Fibroblast of upper back skin (primary cell): ENCODE measurements around the gene FOXD1.
A peak's percentile ranks its signal among the peaks of the same experiment; 100 is the strongest.
"Not testable (repeated sequence)": the region's sequence is repeated elsewhere in the genome, so short reads cannot be mapped to it uniquely, and the experiment has no call there.

Experiments used
- DNase-seq: peaks from one replicate; pipeline ENCODE4 v3.0.0-alpha.2; 2013

Gene FOXD1

GRCh38 chr5:73448463-73449136 is at the start of gene FOXD1:
Gene FOXD1 (minus strand): TSS chr5:73448777. CDS start chr5:73448362, 415 bp downstream.
- DNase-seq: peak; percentile 99

- DNase-seq: no peak
Measured at GRCh38 chr5:73497497-73498056, 49.0 kb upstream of the FOXD1 start.

- DNase-seq: peak; percentile 79
Measured at GRCh38 chr5:73496984-73497457, 48.4 kb upstream of the FOXD1 start.

- DNase-seq: no peak
Measured at GRCh38 chr5:73495772-73496335, 47.3 kb upstream of the FOXD1 start.

GRCh38 chr5:73494721-73495120 is 46.1 kb upstream of the FOXD1 start:
- no peak for DNase-seq

GRCh38 chr5:73493421-73493820 is 44.8 kb upstream of the FOXD1 start:
- DNase-seq: no peak

- no peak for DNase-seq
Measured at GRCh38 chr5:73491155-73491554, 42.6 kb upstream of the FOXD1 start.

- DNase-seq: no peak
Measured at GRCh38 chr5:73490088-73490487, 41.5 kb upstream of the FOXD1 start.

GRCh38 chr5:73488806-73489205 is 40.2 kb upstream of the FOXD1 start:
- DNase-seq: no peak

GRCh38 chr5:73487815-73488214 is 39.2 kb upstream of the FOXD1 start:
- DNase-seq: no peak

- DNase-seq: not testable (repeated sequence)
Measured at GRCh38 chr5:73487257-73487656, 38.7 kb upstream of the FOXD1 start.

GRCh38 chr5:73486119-73486899 is 37.7 kb upstream of the FOXD1 start:
- no peak for DNase-seq

GRCh38 chr5:73485715-73486114 is 37.1 kb upstream of the FOXD1 start:
- no peak for DNase-seq

GRCh38 chr5:73484511-73484910 is 35.9 kb upstream of the FOXD1 start:
- no peak for DNase-seq

GRCh38 chr5:73483676-73484075 is 35.1 kb upstream of the FOXD1 start:
- DNase-seq: no peak

GRCh38 chr5:73482383-73483136 is 34.0 kb upstream of the FOXD1 start:
- peak; percentile 68 for DNase-seq

- no peak for DNase-seq
Measured at GRCh38 chr5:73480500-73480899, 31.9 kb upstream of the FOXD1 start.

- DNase-seq: no peak
Measured at GRCh38 chr5:73472116-73472515, 23.5 kb upstream of the FOXD1 start.

- no peak for DNase-seq
Measured at GRCh38 chr5:73471654-73472053, 23.1 kb upstream of the FOXD1 start.

- DNase-seq: no peak
Measured at GRCh38 chr5:73469878-73470277, 21.3 kb upstream of the FOXD1 start.

GRCh38 chr5:73468638-73469037 is 20.1 kb upstream of the FOXD1 start:
- not testable (repeated sequence) for DNase-seq

GRCh38 chr5:73464016-73464745 is 15.6 kb upstream of the FOXD1 start:
- DNase-seq: peak; percentile 85
